GM18870 (cell line): ENCODE measurements around the gene BICD1.
"Not testable (repeated sequence)": the region's sequence is repeated elsewhere in the genome, so short reads cannot be mapped to it uniquely, and the experiment has no call there.

Experiments used
- ATAC-seq: cut with Tn5 transposase; IDR thresholded peaks from one replicate; pipeline ENCODE4 v1.9.1; 2021; ENCODE audit warnings: moderate library complexity; ENCODE audit not compliant: unreplicated experiment

Gene BICD1

GRCh38 chr12:32273712-32274111 is 167.1 kb downstream of the BICD1 start:
- ATAC-seq = peak; percentile 77

- ATAC-seq = no peak
Measured at GRCh38 chr12:32274665-32275064, 168.0 kb downstream of the BICD1 start.

DNA sequence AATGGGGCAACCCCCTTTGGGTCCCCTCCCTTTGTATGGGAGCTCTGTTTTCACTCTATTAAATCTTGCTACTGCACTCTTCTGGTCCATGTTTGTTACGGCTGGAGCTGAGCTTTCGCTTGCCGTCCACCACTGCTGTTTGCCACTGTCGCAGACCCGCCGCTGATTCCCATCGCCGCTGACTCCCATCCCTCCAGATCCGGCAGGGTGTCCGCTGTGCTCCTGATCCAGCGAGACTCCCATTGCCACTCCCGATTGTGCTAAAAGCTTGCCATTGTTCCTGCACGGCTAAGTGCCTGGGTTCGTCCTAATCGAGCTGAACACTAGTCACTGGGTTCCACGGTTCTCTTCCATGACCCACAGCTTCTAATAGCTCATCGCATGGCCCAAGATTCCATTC is 168.9 kb downstream of the BICD1 start:
- ATAC-seq = not testable (repeated sequence)

DNA sequence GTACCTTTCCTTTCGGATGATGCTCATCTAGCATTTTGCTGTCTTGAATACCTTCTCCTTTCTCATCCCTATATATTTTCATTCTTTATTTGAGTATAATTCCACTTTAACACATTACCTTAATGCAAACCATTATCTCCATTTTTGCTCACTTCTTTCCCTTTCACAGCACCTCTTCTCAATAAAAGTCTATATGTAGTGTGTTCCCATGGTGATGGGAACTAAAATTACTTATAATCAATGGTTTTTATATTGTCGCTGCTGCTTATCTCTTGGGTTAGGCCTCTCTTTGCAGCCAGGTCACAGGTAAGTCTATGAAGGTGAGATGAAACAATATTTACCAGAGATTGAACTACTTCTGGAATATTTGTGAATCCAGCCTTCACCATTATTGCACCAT is 171.1 kb downstream of the BICD1 start:
- ATAC-seq = no peak

GRCh38 chr12:32281098-32281497 is 174.5 kb downstream of the BICD1 start:
- ATAC-seq = no peak

DNA sequence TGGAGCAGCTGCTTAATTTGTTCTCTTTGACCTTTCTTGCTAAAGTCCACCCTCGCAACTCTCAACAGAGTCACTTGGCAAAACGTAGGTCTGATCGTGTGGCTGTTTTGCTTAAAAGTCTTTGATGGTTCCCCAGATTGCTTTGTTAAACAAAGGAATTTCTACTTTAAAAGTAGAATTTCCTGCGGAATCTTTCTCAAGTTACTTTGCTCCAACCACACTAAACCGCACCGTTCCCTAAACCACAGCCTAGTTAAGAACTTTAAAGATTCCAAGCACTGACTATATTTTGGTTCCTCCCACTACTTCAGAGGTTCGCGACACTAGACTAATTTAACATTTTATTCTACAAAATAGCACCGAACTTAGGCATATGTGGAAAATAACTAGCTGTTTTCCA is 177.9 kb downstream of the BICD1 start:
- no peak for ATAC-seq

DNA sequence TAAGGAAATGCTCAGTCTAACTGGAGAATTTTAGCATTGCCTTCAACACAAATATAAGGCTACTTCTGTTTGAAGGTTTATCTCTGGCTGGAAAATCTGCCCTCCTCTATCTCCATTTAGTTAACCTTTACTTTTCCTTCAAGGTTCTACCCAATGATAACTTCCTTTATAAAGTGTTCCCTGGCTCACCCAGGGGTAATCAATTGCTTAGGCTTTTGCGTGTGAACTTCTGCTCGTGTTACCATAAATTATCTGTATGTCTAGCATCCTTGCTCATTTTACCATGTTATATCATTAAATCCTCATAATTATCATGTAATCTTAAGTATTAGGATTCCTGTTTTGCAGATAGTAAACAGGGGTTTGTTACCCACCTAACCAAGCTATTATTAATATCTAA is 178.4 kb downstream of the BICD1 start:
- no peak for ATAC-seq

DNA sequence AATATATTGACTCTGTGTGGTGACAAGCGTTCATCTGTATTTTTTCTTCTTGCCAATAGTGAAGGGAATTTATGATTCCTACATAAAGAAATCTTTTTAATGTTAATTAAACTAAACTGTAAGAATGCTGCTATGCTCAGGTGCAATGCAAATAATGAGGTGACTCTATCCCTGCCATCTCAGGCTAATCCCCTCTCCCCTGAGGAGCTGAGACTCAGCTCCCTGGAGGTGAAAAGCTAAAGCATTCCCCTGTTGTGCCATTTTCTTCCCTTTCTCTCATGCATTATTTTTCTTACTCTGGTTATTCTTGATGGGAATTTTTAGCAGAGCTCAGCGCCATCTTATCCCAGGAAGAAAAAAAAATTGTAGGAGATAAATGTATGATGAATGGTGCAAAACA is 178.8 kb downstream of the BICD1 start:
- ATAC-seq = no peak

DNA sequence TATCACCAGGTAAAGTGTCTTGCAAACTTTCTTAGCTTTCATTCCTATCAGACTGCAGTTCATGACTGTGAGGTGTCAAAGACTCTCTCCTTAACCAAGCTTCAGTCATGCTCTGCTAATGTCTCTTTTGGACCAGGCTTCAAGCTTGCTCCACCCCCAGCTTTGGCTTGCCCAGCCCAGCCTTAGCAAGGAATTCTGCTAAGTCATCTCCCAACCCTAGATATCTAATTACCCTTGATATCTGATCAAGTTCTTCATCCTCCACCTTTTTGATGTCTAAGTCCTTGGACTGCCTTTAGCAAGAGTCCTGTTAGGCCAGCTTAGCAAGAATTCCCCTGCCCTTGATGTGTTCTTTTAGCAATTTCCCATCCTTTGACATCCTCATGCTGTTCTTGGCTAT is 183.8 kb downstream of the BICD1 start:
- ATAC-seq = no peak

GRCh38 chr12:32292151-32292550 is 185.5 kb downstream of the BICD1 start:
- ATAC-seq = no peak

DNA sequence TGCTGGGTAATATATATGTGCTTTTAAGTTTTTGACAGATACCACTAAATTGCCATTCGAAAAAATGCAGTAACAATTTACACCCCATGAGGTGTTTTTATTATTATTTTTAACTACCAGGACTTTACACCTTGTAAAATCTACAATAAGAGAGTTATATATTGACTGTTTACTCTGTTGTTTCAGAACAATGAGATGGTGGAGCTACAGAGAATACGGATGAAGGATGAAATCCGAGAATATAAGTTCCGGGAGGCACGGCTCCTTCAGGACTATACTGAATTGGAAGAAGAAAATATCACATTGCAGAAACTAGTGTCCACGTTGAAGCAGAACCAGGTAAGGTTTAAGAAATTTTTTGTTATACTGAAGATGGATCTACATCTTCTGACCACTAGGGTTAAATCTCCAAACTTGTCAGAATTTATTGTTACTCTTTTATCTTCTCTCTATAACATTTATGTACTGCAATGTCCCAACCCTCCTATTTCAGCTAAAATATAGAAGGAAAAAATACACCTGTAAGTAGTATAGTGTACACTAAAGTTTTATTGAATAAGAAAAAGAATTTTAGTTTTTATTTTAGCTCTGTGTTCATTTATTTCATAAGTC is 187.3 kb downstream of the BICD1 start:
- no peak for ATAC-seq

DNA sequence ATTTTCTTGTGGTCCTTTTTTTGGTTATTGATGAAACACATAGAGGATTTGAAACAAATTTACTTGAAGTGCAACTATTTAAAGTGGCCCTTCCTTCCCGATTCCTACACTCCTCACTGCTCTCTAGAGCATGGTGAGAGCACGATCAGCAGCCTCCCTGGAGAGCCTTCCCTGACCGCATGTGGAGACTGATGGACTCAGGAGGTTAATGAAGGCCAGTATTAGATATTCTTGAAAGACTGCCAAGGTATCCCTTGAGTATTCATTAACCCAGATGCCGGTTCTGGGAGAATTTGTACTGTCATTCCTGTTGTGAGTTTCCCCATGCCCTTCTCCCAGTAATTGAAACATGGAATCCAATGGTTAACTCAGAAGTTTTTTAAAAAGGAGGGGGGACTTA is 189.9 kb downstream of the BICD1 start:
- no peak for ATAC-seq

DNA sequence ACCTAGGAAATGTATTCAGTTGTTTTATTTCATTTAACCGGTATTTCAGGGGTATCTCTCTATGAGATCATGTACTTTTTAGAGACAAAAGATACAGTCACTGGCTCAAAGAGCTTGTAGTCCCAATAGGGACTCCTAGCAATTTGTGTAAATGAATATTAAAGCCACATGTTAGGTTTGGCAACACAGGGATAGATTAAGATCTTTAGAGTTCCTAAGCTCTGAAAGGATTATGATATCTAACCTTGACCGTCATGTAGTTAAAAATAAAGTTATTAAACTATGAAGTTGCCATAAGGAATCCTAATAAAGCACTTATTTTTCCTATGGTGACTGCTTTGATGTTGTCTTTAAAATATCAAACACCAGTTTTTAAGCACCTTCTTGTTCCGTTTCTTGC is 192.3 kb downstream of the BICD1 start:
- ATAC-seq = no peak

DNA sequence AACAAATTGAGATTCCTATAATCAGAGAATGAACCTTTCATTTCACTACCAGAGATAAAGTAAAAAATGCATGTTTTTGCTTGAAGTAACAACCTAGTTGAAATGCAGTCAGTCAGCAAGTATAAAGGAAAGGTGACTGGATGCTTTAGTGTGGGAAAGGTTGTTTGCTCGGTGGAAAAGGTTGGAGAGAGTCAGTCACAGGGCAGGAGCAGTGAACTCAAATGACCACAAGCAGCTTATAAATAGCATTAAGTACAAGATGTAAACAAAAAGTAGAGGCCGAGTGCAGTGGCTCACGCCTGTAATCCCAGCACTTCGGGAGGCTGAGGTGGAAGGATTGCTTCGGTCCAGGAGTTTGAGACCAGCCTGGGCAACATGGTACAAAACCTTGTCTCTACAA is 194.6 kb downstream of the BICD1 start:
- ATAC-seq = no peak

- no peak for ATAC-seq
Measured at GRCh38 chr12:32302218-32303173, 195.8 kb downstream of the BICD1 start.

DNA sequence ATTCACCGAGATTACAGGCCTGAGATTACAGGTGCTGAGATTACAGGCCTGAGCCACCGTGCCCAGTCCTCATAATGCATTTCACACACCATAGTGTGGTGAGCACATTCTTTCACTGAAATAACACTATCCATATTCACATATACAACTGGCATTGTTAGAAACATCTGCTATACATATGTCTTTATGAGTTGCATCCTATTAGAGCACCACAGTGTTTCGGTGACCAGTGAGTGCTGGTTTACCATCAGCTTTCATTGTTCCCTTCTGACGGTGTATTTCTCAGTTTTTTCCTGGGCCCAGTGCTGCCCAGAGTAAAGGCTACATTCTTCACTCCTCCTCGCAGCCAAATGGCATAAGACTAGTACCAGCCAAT is 196.5 kb downstream of the BICD1 start:
- no peak for ATAC-seq

- no peak for ATAC-seq
Measured at GRCh38 chr12:32305163-32305562, 198.5 kb downstream of the BICD1 start.

- ATAC-seq = no peak
Measured at GRCh38 chr12:32307326-32307725, 200.7 kb downstream of the BICD1 start.

GRCh38 chr12:32309811-32310736 is 203.4 kb downstream of the BICD1 start:
- no peak for ATAC-seq

GRCh38 chr12:32312049-32312670 is 205.5 kb downstream of the BICD1 start:
- ATAC-seq = no peak

DNA sequence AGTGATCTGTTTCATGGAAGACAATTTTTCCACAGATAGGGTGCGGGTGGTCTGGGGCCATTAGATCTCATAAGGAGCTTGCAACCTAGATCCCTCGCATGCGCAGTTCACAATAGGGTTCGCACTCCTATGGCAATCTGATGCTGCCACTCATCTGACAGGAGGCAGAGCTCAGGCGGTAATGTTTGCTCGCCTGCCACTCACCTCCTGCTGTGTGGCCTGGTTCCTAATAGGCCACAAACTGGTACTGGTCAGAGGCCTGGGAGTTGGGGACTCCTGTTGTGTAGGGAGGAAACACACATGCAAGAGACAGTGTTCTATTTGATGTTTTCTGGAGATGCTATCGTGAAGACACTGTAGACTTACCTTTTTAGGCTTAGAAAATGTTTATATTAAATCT is 215.7 kb downstream of the BICD1 start:
- ATAC-seq = no peak
